Immature natural killer cell (primary cell): ENCODE data around the gene TMPO. TPM values are rescaled to one million over a fixed set of nuclear protein-coding genes. Genes with fewer than 3 reads are reported as not detected.
"Not testable (repeated sequence)": the region's sequence is repeated elsewhere in the genome, so short reads cannot be mapped to it uniquely, and the experiment has no call there.

Experiments used
- DNase-seq, 3 donors: peaks; one replicate each; pipeline ENCODE4 v3.0.0; 2022; ENCODE audit warnings: mixed read lengths in 1 of 3
- H3K27ac Mint-ChIP-seq, 6 donors: one replicate each; pipeline ENCODE4 v1.8.0; 2020; ENCODE audit warnings: mixed read lengths in 6 of 6, mild to moderate bottlenecking in 5 of 6, inconsistent platforms in 4 of 6, moderate library complexity in 3 of 6
- H3K27me3 Mint-ChIP-seq, 3 donors: one replicate each; pipeline ENCODE4 v1.8.0; 2020 to 2021; ENCODE audit warnings: low read depth in 3 of 3, mild to moderate bottlenecking in 3 of 3, mixed read lengths in 3 of 3, moderate library complexity in 3 of 3, inconsistent platforms in 1 of 3
- H3K36me3 Mint-ChIP-seq, 3 donors: one replicate each; pipeline ENCODE4 v1.8.0; 2020; ENCODE audit warnings: mixed read lengths in 3 of 3, inconsistent platforms in 2 of 3, mild to moderate bottlenecking in 2 of 3
- H3K4me1 Mint-ChIP-seq, 2 donors: one replicate each; pipeline ENCODE4 v1.8.0; 2020; ENCODE audit warnings: inconsistent platforms in 2 of 2, mild to moderate bottlenecking in 2 of 2, mixed read lengths in 2 of 2, moderate library complexity in 1 of 2
- H3K4me3 Mint-ChIP-seq, 5 donors: one replicate each; pipeline ENCODE4 v1.8.0; 2020; ENCODE audit warnings: mild to moderate bottlenecking in 5 of 5, mixed read lengths in 5 of 5, inconsistent platforms in 3 of 5, moderate library complexity in 3 of 5
- H3K9me3 Mint-ChIP-seq, 6 donors: one replicate each; pipeline ENCODE4 v1.8.0; 2020; ENCODE audit warnings: mild to moderate bottlenecking in 6 of 6, mixed read lengths in 6 of 6, inconsistent platforms in 4 of 6, moderate library complexity in 3 of 6
- polyA plus RNA-seq, 3 donors: library from polyadenylated mRNA; unstranded; fragments of 300-500 nt; fragmentation: Illumina TruSeq; gene quantifications; one replicate each; pipeline ENCODE4 v1.2.3, GENCODE V29; 2021

The TMPO gene
- polyA plus RNA-seq, 3 donors from 2014 or later = 25.6 to 43.7 (median 35.9) TPM

- H3K4me3 Mint-ChIP-seq = no peak overlapping the region
- DNase-seq = no peak
- peaks cover 6 to 32% of the 10 kb centered on the region in 2 donors for H3K4me1 Mint-ChIP-seq
- H3K27ac Mint-ChIP-seq = peak overlapping the region in 1 of 6 donors; percentile 23
- no peaks in the 10 kb centered on the region for H3K9me3 Mint-ChIP-seq
- H3K27me3 Mint-ChIP-seq = no peaks in the 10 kb centered on the region
- H3K36me3 Mint-ChIP-seq = peaks cover 0 to 10% (median 3%) of the 10 kb centered on the region in 3 donors
Measured at GRCh38 chr12:98530068-98530467, 14.7 kb downstream of the TMPO start.

GRCh38 chr12:98532687-98533304, 17.4 kb downstream of the TMPO start:
- DNase-seq = peak; percentile 42 to 50 (median 49)
- Mint-ChIP-seq H3K36me3 (peaks cover 0 to 14% (median 3%) of the 10 kb centered on the region in 3 donors), H3K4me3 (no peak overlapping the region), H3K9me3 (no peaks in the 10 kb centered on the region), H3K27me3 (no peaks in the 10 kb centered on the region), H3K27ac (no peak overlapping the region), H3K4me1 (peaks cover 2 to 17% of the 10 kb centered on the region in 2 donors)

DNA sequence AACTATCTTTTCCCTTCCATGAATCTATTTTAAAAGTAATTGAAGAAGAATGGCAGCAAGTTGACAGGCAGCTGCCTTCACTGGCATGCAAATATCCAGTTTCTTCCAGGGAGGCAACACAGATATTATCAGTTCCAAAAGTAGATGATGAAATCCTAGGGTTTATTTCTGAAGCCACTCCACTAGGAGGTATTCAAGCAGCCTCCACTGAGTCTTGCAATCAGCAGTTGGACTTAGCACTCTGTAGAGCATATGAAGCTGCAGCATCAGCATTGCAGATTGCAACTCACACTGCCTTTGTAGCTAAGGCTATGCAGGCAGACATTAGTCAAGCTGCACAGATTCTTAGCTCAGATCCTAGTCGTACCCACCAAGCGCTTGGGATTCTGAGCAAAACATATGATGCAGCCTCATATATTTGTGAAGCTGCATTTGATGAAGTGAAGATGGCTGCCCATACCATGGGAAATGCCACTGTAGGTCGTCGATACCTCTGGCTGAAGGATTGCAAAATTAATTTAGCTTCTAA, 18.4 kb downstream of the TMPO start:
- Mint-ChIP-seq H3K9me3 (no peaks in the 10 kb centered on the region), H3K27ac (no peak overlapping the region), H3K4me3 (no peak overlapping the region), H3K36me3 (peaks cover 0 to 15% (median 3%) of the 10 kb centered on the region in 3 donors), H3K27me3 (no peaks in the 10 kb centered on the region), H3K4me1 (peaks cover 1 to 15% of the 10 kb centered on the region in 2 donors)
- no peak for DNase-seq

DNA sequence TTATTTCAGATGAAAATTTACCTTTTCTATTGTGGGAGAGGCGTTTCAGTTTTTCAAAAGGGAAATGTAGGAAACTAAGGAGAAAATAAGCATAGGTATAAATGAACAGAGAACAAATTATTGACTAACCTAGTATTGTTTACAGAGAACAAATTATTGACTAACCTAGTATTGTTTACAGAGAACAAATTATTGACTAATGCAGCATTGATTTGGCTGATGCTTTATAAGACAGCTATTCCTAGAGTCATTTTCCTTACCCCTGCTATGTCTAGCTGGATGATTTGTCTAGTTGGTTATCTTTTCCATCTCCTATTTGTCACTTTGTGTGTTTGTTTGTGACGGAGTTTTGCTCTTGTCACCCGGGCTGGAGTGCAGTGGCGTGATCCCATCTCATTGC, 22.6 kb downstream of the TMPO start:
- Mint-ChIP-seq H3K27me3 (no peaks in the 10 kb centered on the region), H3K36me3 (peaks cover 6 to 32% (median 10%) of the 10 kb centered on the region in 3 donors), H3K9me3 (no peaks in the 10 kb centered on the region), H3K4me3 (no peak overlapping the region), H3K4me1 (peaks cover under 1 to 11% of the 10 kb centered on the region in 2 donors), H3K27ac (peak overlapping the region in 3 of 6 donors; percentile 26 to 50 (median 48))
- no peak for DNase-seq

GRCh38 chr12:98543701-98544100, 28.3 kb downstream of the TMPO start:
- peak overlapping the region in 1 of 6 donors; percentile 45 for H3K27ac Mint-ChIP-seq
- H3K4me1 Mint-ChIP-seq = peaks cover 3 to 8% of the 10 kb centered on the region in 2 donors
- peaks cover 15 to 38% (median 30%) of the 10 kb centered on the region in 3 donors for H3K36me3 Mint-ChIP-seq
- no peak for DNase-seq
- no peaks in the 10 kb centered on the region for H3K27me3 Mint-ChIP-seq
- H3K4me3 Mint-ChIP-seq = no peak overlapping the region
- H3K9me3 Mint-ChIP-seq = no peaks in the 10 kb centered on the region

GRCh38 chr12:98544751-98545150, 29.4 kb downstream of the TMPO start:
- peaks cover 3 to 8% of the 10 kb centered on the region in 2 donors for H3K4me1 Mint-ChIP-seq
- H3K27me3 Mint-ChIP-seq = no peaks in the 10 kb centered on the region
- H3K4me3 Mint-ChIP-seq = no peak overlapping the region
- no peaks in the 10 kb centered on the region for H3K9me3 Mint-ChIP-seq
- DNase-seq = no peak
- peak overlapping the region in 1 of 6 donors; percentile 10 for H3K27ac Mint-ChIP-seq
- peaks cover 15 to 38% (median 30%) of the 10 kb centered on the region in 3 donors for H3K36me3 Mint-ChIP-seq

DNA sequence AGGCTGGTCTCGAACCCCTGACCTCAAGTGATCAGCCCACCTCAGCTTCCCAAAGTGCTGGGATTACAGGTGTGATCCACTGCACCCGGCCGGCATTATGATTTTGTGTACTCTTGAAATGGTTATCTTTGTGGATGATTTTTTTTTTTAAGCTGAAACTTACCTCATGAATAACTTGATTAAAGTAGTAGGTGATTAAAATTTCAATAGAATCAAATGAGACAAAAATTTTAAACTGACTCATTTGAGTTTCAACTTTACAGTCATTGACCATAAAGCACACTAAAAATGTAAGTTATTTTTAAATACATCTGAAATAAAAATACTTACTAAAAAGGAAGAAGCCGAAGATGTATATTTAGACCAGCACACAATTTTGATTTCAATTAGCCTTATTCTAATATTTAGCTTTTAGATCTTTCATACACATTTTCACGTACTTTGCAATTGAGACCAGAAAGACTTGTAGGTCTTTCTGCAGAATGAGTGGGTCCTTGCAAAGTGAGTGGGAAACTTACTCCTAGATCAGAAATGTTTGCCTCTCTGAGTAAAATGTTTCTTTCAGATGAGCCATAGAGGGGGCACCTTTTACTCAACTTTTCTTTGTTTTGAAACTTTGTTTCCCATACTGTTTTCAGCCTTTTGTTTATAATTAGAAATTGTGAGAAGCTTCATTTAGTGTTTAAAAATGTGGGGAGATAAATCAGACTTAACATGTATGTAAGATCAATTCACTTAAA, 34.2 kb downstream of the TMPO start:
- Mint-ChIP-seq H3K36me3 (peaks cover 14 to 34% (median 26%) of the 10 kb centered on the region in 3 donors), H3K4me1 (no peaks in the 10 kb centered on the region), H3K27ac (no peak overlapping the region), H3K4me3 (no peak overlapping the region), H3K9me3 (no peaks in the 10 kb centered on the region), H3K27me3 (peaks cover 0 to 2% (median 0%) of the 10 kb centered on the region in 3 donors)
- no peak for DNase-seq

- Mint-ChIP-seq H3K4me3 (no peak overlapping the region), H3K9me3 (no peaks in the 10 kb centered on the region), H3K27me3 (peaks cover 0 to 2% (median 0%) of the 10 kb centered on the region in 3 donors), H3K4me1 (no peaks in the 10 kb centered on the region), H3K27ac (peak overlapping the region in 1 of 6 donors; percentile 69), H3K36me3 (peaks cover 10 to 24% (median 19%) of the 10 kb centered on the region in 3 donors)
- no peak for DNase-seq
Measured at GRCh38 chr12:98551787-98552186, 36.4 kb downstream of the TMPO start.

- not testable (repeated sequence) for H3K9me3 Mint-ChIP-seq, H3K27ac Mint-ChIP-seq, DNase-seq, H3K36me3 Mint-ChIP-seq, H3K4me1 Mint-ChIP-seq, H3K4me3 Mint-ChIP-seq, H3K27me3 Mint-ChIP-seq
Measured at GRCh38 chr12:98558097-98558496, 42.7 kb downstream of the TMPO start.

DNA sequence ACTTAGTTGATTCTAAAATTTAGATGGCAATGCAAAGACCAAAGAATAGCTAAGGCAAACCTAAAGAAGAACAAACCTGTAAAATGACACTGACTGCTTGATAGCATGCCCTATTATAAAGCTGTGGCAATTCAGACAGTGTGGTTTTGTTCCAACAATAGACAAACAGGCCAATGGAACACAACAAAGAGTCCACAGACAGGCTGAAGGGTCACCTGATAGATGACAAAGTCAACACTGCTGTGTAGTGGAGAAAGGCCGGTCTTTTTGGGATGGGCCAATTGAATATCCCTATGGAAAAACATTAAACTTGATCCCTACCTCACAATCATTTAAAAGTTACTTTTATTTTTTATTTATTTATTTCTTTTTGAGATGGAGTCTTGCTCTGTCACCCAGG, 44.3 kb downstream of the TMPO start:
- H3K4me3 Mint-ChIP-seq = no peak overlapping the region

DNA sequence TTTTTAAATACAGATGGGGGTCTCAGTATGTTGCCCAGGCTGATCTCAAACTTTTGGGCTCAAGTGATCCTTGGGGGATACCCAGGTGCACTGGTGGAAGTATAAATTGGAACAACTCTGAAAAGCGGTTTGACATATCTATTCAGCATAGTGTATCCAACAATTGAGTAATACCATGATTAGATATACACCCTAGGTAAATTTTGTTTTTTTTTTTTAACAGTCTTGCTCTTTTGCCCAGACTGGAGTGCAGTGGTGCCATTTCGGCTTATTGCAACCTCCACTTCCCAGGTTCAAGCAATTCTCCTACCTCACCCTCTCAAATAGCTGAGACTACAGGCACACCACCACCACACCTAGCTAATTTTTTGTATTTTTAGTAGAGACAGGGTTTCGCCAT, 46.5 kb downstream of the TMPO start:
- Mint-ChIP-seq H3K4me1 (peaks cover under 1 to 6% of the 10 kb centered on the region in 2 donors), H3K27ac (no peak overlapping the region), H3K4me3 (no peak overlapping the region), H3K9me3 (no peaks in the 10 kb centered on the region), H3K27me3 (peaks cover 0 to 2% (median 0%) of the 10 kb centered on the region in 3 donors), H3K36me3 (no peaks in the 10 kb centered on the region)
- DNase-seq = no peak

More for the DNA sequence above, 44.3 kb downstream of the TMPO start:
- Mint-ChIP-seq H3K27ac (no peak overlapping the region), H3K9me3 (no peaks in the 10 kb centered on the region), H3K27me3 (peaks cover 0 to 2% (median 0%) of the 10 kb centered on the region in 3 donors), H3K4me1 (no peaks in the 10 kb centered on the region), H3K36me3 (no peaks in the 10 kb centered on the region)
- DNase-seq = no peak

DNA sequence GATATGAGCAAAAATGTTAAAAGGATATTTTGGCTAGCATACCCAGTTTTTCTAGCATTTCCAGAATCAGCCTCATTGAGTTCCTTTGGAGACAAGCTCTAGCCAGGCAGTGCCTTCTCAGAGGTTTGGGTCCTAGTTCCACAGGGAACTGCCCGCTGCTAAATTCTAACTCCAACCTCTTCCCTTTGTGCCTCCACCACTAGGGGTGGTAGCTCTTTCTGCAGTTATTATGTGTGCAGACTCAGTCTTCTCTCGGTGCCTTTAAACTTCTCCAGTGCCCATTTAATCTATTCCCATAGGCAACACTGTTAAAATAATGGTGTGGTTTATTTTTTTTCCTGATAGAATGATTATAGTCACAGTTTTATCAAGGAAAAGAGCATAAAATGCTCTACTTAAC, 56.6 kb downstream of the TMPO start:
- no peaks in the 10 kb centered on the region for H3K36me3 Mint-ChIP-seq
- no peak for DNase-seq
- H3K27me3 Mint-ChIP-seq = peaks cover 1 to 3% (median 2%) of the 10 kb centered on the region in 3 donors

GRCh38 chr12:98574110-98574509, 58.7 kb downstream of the TMPO start:
- no peak overlapping the region for H3K27ac Mint-ChIP-seq
- H3K9me3 Mint-ChIP-seq = no peaks in the 10 kb centered on the region
- H3K36me3 Mint-ChIP-seq = no peaks in the 10 kb centered on the region
- H3K4me1 Mint-ChIP-seq = no peaks in the 10 kb centered on the region
- H3K4me3 Mint-ChIP-seq = no peak overlapping the region
- no peak for DNase-seq
- H3K27me3 Mint-ChIP-seq = peaks cover 1 to 5% (median 2%) of the 10 kb centered on the region in 3 donors

More for the DNA sequence above, 56.6 kb downstream of the TMPO start:
- H3K27ac Mint-ChIP-seq = no peak overlapping the region
- H3K4me1 Mint-ChIP-seq = peaks cover 0 to 2% of the 10 kb centered on the region in 2 donors
- no peak overlapping the region for H3K4me3 Mint-ChIP-seq
- no peaks in the 10 kb centered on the region for H3K9me3 Mint-ChIP-seq

DNA sequence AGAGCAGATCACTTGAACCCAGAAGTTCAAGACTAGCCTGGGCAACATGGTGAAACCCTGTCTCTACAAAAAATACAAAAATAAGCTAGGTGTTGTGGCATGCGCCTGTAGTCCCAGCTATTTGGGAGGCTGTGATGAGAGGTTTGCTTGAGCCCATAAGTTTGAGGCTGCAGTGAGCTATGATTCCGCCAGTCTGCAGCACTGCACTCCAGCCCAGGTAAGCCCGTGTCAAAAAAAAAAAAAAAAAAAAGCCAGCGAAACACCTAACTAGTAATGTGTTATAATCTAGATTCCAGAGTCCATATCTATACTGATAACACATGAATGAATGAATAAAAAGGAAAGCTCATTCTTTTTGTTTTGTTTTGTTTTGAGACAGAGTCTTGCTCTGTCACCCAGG, 59.6 kb downstream of the TMPO start:
- no peak overlapping the region for H3K4me3 Mint-ChIP-seq
- no peaks in the 10 kb centered on the region for H3K36me3 Mint-ChIP-seq
- H3K9me3 Mint-ChIP-seq = no peaks in the 10 kb centered on the region
- no peak for DNase-seq
- peaks cover 1 to 5% (median 2%) of the 10 kb centered on the region in 3 donors for H3K27me3 Mint-ChIP-seq
- H3K27ac Mint-ChIP-seq = no peak overlapping the region
- H3K4me1 Mint-ChIP-seq = no peaks in the 10 kb centered on the region
